ENCODE results near the gene COPS9. TPM values are rescaled to one million over a fixed set of nuclear protein-coding genes. Genes with fewer than 3 reads are reported as not detected.
A peak's percentile ranks its signal among the peaks of the same experiment; 100 is the strongest.

Gene COPS9
- total RNA-seq, 1 experiment from 2014 or later = 141 TPM

GRCh38 chr2:240143276-240143675 is 7.2 kb upstream of the COPS9 start:
- no peaks in the 10 kb centered on the region for H3K9me3 ChIP-seq
- no peaks in the 10 kb centered on the region for H3K27me3 ChIP-seq
- no peaks in the 10 kb centered on the region for H3K36me3 ChIP-seq
- no peak for DNase-seq
- H3K4me3 ChIP-seq = no peak overlapping the region

- no peak overlapping the region for H3K4me3 ChIP-seq
- DNase-seq = no peak
- H3K36me3 ChIP-seq = no peaks in the 10 kb centered on the region
- no peaks in the 10 kb centered on the region for H3K9me3 ChIP-seq
- no peaks in the 10 kb centered on the region for H3K27me3 ChIP-seq
These were observed 6.8 kb upstream of the COPS9 start for GRCh38 chr2:240142859-240143258.

- no peak overlapping the region for H3K4me3 ChIP-seq
- no peaks in the 10 kb centered on the region for H3K27me3 ChIP-seq
- H3K36me3 ChIP-seq = no peaks in the 10 kb centered on the region
- H3K9me3 ChIP-seq = no peaks in the 10 kb centered on the region
- no peak for DNase-seq
These were observed 6.2 kb upstream of the COPS9 start for GRCh38 chr2:240142256-240142775.

GRCh38 chr2:240141736-240142135 is 5.6 kb upstream of the COPS9 start:
- Histone ChIP-seq H3K9me3 (no peaks in the 10 kb centered on the region), H3K36me3 (no peaks in the 10 kb centered on the region), H3K27me3 (no peaks in the 10 kb centered on the region), H3K4me3 (no peak overlapping the region)
- no peak for DNase-seq

GRCh38 chr2:240140920-240141319 is 4.8 kb upstream of the COPS9 start:
- H3K36me3 ChIP-seq = no peaks in the 10 kb centered on the region
- no peak for DNase-seq
- H3K9me3 ChIP-seq = no peaks in the 10 kb centered on the region
- H3K27me3 ChIP-seq = no peaks in the 10 kb centered on the region
- H3K4me3 ChIP-seq = no peak overlapping the region

GRCh38 chr2:240140511-240140910 is 4.4 kb upstream of the COPS9 start, which contains the start of gene OTOS:
OTOS (minus strand) TSS chr2:240140658; CDS start chr2:240140326, 332 bp downstream.
- Histone ChIP-seq H3K4me3 (no peak within 1 kb of the TSS), H3K27me3 (no peaks in the 10 kb centered on the region)
- DNase-seq = no peak

GRCh38 chr2:240139666-240140393 is 3.7 kb upstream of the COPS9 start:
- no peak for DNase-seq

More at GRCh38 chr2:240140511-240140910, 4.4 kb upstream of the COPS9 start, which contains the start of gene OTOS:
- Histone ChIP-seq H3K9me3 (no peaks in the 10 kb centered on the region), H3K36me3 (no peaks in the 10 kb centered on the region)

GRCh38 chr2:240139011-240139441 is 2.9 kb upstream of the COPS9 start:
- Histone ChIP-seq H3K27me3 (no peaks in the 10 kb centered on the region), H3K9me3 (no peaks in the 10 kb centered on the region), H3K36me3 (no peaks in the 10 kb centered on the region), H3K4me3 (no peak overlapping the region)
- no peak for DNase-seq

More at GRCh38 chr2:240139666-240140393, 3.7 kb upstream of the COPS9 start:
- no peak overlapping the region for H3K4me3 ChIP-seq
- no peaks in the 10 kb centered on the region for H3K36me3 ChIP-seq
- no peaks in the 10 kb centered on the region for H3K9me3 ChIP-seq
- H3K27me3 ChIP-seq = no peaks in the 10 kb centered on the region

GRCh38 chr2:240138254-240138984 is 2.3 kb upstream of the COPS9 start:
- DNase-seq = peak; percentile 63
- Histone ChIP-seq H3K4me3 (no peak overlapping the region), H3K9me3 (no peaks in the 10 kb centered on the region), H3K36me3 (peaks cover 3% of the 10 kb centered on the region), H3K27me3 (no peaks in the 10 kb centered on the region)

- Histone ChIP-seq H3K27me3 (no peaks in the 10 kb centered on the region), H3K4me3 (no peak overlapping the region), H3K9me3 (no peaks in the 10 kb centered on the region), H3K36me3 (peaks cover 10% of the 10 kb centered on the region)
- DNase-seq = no peak
These were observed 1.6 kb upstream of the COPS9 start for GRCh38 chr2:240137596-240138253.

GRCh38 chr2:240136671-240137292 is 677 bp upstream of the COPS9 start:
- H3K36me3 ChIP-seq = peaks cover 16% of the 10 kb centered on the region

GRCh38 chr2:240135706-240136012 is 446 bp downstream of the COPS9 start:
- H3K36me3 ChIP-seq = peaks cover 25% of the 10 kb centered on the region
- DNase-seq = no peak
- peak overlapping the region; percentile 94 for H3K4me3 ChIP-seq
- H3K27me3 ChIP-seq = no peaks in the 10 kb centered on the region
- H3K9me3 ChIP-seq = no peaks in the 10 kb centered on the region

More at GRCh38 chr2:240136671-240137292, 677 bp upstream of the COPS9 start:
- H3K27me3 ChIP-seq = no peaks in the 10 kb centered on the region
- no peak for DNase-seq
- peak overlapping the region; percentile 94 for H3K4me3 ChIP-seq
- H3K9me3 ChIP-seq = no peaks in the 10 kb centered on the region

GRCh38 chr2:240134956-240135520 is 1.1 kb downstream of the COPS9 start:
- Histone ChIP-seq H3K27me3 (no peaks in the 10 kb centered on the region), H3K36me3 (peaks cover 25% of the 10 kb centered on the region), H3K4me3 (peak overlapping the region; percentile 94), H3K9me3 (no peaks in the 10 kb centered on the region)
- DNase-seq = no peak

GRCh38 chr2:240134466-240134865 is 1.6 kb downstream of the COPS9 start:
- Histone ChIP-seq H3K27me3 (no peaks in the 10 kb centered on the region), H3K4me3 (no peak overlapping the region; the same call in 1 of the 2 replicates), H3K9me3 (no peaks in the 10 kb centered on the region), H3K36me3 (peaks cover 25% of the 10 kb centered on the region)
- DNase-seq = no peak

GRCh38 chr2:240133401-240133800 is 2.7 kb downstream of the COPS9 start:
- Histone ChIP-seq H3K36me3 (peaks cover 25% of the 10 kb centered on the region), H3K4me3 (no peak overlapping the region), H3K9me3 (no peaks in the 10 kb centered on the region), H3K27me3 (no peaks in the 10 kb centered on the region)
- DNase-seq = no peak

- Histone ChIP-seq H3K36me3 (peaks cover 28% of the 10 kb centered on the region), H3K4me3 (no peak overlapping the region), H3K9me3 (no peaks in the 10 kb centered on the region), H3K27me3 (no peaks in the 10 kb centered on the region)
- no peak for DNase-seq
These were observed 3.5 kb downstream of the COPS9 start for GRCh38 chr2:240132651-240132980.
